NCI-H510A treated with DMSO at 0.1 percent for 48 hours (cell line): ENCODE data around the gene RFX8.
"Not testable (repeated sequence)": the region's sequence is repeated elsewhere in the genome, so short reads cannot be mapped to it uniquely, and the experiment has no call there.

ENCODE experiments used
- DNase-seq: peaks from one replicate; lab custom pipeline; 2025; lab: John Stamatoyannopoulos, UW

Gene RFX8

DNA sequence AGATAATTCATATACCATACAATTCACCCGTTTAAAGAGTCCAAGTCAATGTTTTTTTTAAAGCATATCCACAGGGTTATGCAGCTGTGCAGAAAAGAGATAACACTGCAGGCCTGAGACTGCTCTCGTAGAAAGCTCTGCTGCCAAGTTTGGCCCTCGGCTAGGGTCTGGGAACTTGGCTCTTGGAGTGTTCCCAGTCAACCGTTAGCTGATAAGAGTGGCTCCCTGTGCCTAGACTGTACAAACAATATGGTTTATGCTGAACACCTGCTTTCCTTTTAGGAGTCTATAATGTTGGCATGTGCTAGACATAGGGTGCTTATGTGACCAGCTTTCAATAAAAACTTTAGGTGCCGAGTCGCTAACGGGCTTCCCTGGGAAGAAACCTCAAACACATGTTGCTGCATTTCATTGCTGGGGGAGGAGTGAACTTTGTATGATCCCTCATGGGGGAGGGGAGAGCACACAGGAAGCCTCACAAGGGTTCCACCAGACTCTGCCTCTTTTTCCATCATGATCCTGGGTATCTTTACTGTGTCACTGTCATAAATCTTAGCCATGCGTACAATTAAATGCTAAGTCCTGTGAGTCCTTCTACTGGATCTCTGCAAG is 34.7 kb downstream of the RFX8 start:
- peak; percentile 45 for DNase-seq

DNA sequence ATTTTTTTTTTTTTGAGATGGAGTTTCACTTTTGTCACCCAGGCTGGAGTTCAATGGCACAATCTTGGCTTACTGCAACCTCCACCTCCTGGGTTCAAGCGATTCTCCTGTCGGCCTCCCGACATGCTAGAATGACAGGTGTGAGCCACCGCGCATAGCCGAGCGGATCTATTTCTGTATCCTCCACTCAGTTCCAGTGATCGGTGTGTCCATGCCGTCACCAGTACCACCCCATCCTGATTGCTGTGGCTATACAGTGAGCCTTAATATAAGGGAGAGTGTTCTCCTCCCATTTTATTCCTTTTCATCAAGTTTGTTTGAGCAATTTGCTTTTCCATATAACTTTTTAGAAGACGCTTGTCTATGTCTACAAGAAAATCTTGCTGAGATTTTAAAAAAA is 35.2 kb downstream of the RFX8 start:
- no peak for DNase-seq

DNA sequence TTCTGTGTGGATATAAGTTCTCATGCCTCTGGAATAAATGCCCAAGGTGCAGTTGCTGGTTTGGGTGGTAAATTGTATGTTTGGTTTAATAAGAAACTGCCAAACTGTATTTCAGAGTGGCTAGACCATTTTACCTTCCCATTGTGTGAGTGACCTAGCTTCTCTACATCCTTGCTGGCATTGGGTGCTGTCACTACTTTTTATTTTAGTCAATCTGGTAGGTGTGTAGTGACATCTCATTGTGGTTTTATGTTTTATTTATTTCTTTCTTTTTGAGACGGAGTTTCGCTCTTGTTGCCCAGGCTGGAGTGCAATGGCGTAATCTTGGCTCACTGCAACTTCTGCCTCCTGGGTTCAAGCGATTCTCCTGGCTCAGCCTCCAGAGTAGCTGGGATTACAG is 36.4 kb downstream of the RFX8 start:
- not testable (repeated sequence) for DNase-seq

DNA sequence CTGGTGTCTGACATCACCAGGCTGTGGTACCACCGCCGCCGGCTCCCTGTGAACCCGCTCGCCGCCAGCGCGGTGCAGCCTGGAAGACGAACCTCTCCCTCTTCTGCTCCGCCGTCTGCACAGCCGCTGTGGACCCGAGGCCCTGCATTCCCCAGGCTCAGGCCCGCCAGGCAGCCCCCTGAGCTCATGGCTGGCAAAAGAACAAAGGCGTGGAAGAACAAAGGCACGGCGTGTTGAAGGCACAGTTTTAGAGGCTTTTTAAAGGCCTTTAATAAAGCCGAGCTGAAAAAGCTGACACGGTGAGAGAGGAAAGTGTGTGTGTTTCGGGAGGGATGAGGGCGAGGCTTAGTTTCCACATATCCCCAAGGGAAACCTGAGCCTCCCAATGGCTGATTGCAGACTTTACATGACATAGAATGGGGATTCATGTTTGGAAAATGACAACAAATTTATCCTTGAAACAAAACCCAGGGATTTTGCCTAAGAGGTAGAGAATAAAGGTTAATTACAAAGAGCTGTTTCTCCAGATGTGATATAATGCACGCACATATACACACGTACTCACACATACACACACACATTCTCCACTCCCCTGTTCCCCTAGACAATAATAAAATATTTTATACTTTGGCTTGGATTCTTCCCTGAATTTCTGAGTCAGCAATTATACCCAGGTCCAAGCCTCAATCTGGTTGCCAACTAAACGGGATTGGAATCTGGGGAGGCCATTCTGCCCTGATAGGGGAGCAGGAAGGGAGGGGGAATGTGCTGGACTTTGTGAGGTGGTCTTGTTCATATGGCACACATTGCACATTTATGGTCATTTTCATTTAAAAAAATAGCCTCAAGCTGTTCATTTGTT is 39.7 kb downstream of the RFX8 start:
- DNase-seq = no peak

DNA sequence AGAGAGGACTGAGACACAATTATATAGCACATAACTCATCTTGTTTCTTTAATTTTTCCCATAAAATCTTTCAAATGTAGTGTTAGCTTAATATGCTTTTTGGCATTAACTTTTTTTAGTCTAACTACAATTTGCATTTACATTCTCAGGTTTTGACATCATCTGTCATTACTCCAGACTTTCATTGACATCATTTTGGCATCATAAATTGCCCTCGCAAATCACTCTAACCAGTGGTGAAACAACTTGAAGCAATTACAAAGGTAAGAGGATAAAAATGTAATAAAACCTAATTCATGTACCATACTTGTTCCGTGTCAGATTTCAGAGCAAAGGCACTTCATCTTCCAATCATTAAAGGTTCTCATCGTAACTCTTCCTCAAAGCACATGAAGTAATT is 41.4 kb downstream of the RFX8 start:
- no peak for DNase-seq

DNA sequence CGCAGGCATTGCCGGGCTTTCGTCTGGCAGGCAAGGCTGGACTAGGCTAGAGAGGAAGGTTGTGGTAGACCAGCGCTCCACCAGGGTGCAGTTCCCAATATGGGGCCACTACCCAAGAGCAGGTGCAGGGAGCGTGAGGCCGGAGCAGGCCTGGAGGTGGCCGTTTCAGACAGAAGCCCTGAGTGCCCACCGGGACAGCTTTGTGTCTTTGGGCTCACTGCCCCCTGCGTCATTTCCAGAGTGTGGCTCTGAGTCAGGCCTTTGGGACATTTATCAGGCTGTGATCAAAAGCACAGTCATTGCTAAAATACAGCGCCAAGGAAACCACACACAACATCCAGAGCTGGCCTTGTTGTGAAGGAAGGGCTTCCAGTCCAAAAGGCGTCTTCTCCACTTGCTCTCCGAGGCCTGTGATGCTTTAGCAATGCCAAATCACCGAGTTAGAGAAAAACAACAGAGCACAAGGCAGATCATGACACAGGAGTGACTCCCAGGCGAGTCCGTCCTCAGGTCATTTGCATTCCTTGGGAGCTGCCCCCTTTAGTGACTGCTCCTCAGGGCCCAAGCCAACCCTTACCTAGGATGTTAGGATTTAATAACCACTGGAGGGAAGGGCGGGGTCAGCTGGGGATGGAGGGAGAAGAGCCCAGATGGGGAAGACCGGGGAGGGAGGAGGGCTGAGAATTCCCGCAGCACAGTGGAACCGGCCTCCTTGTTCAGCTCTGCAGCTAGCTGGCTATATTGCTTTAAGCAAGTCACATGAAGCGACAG is 42.3 kb downstream of the RFX8 start:
- no peak for DNase-seq

DNA sequence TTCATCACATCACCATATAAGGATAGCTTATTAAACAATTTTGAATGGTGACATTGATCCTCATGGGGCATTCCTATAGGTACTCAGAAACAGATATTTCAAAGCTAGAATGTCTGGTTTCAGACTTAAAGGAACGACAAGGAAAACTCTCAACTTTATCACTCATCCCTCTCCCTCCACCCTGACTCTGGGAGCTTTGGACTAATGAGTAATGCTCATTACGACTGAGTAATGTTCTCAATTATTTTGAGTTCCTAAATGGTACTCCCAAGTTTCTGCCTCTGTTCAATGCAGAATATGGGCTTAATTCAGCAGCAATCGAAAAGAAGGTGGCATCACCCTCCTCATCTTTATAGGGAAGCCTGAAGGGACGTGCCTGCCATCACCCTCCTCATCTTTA is 43.4 kb downstream of the RFX8 start:
- DNase-seq = no peak

DNA sequence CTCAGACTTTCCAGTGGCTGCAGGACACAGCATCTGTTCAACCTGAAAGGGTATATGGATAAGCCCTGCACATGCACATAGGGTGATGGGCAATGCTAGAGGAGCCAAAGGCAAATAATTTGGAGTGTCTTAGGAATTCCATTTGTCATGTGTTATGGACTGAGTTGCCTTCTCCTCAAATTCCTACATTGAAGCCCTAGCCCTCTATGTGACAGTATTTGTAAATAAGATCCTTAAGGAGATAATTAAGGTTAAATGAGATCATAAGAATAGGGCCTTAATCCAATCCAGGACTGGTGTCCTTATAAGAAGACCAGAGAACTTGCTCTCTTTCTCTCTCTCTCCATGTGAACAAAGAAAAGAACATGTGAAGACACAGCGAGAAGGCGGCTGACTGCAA is 44.8 kb downstream of the RFX8 start:
- DNase-seq = no peak

DNA sequence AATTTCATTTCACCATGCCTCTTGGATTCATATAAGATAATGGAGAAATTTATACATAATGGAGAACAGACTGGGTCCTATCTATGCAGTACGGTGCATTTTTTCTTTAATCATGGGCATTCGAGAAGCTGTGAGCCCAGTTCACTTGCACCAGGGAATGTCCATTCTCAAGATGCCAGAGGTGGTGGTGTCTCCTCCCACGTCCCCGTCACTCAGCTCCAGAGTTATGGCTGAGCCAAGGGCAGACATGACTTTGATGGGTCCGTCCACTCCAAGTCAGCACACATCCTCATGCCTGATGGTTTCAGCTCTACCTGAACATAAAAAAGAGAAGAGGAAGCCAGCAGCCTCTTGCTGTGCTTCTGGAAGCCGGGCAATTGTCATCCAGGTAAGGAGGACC is 45.5 kb downstream of the RFX8 start:
- no peak for DNase-seq

DNA sequence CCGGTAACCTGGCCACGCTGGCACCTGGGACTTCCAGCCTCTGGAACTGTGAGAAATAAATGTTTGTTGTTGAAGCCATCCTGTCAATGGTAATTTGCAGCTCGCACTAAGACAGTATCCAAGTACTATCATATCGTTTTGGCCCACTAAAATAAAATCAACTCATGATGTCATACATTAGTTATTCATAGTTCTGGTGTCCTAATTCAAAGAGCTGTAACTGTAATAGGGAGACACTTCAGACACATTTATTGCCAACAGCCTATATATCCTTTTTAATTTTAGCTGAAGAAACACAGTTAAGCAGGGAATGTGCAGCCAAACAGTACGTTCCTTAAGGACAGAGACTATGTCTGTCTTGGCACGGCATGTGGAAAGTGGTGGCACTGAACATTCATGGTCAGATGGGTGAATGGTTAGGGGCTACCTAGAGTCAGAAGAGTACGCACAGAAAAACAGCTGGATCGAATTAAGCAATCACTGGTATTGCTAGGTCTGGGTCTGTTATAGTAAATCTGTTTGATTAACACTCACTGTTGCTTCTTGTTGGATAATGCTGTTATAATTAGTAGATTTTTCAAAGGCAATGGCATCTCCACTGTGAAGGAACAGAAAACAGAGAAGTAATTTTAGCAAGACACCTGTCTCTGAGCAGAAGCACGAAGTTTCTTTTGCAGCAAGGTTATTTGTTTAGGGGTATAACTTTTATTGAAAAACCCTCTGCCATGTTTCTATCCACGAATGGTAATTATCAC is 46.3 kb downstream of the RFX8 start:
- DNase-seq = no peak

DNA sequence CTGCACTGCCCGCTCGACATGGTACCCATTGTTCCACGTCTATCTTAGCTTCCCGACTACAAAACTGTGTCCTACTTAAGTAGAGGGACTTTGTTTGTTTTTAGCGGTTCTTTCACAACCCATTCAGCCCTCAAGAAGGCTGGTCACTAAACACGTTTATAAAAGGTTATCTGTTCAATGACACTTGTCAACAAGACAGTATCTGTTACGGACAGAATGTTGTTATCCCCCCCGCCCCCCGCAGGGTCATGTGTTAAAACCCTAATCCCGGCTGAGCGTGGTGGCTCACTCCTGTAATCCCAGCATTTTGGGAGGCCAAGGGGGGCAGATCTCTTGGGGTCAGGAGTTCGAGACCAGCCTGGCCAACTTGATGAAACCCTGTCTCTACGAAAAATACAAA is 47.2 kb downstream of the RFX8 start:
- no peak for DNase-seq

DNA sequence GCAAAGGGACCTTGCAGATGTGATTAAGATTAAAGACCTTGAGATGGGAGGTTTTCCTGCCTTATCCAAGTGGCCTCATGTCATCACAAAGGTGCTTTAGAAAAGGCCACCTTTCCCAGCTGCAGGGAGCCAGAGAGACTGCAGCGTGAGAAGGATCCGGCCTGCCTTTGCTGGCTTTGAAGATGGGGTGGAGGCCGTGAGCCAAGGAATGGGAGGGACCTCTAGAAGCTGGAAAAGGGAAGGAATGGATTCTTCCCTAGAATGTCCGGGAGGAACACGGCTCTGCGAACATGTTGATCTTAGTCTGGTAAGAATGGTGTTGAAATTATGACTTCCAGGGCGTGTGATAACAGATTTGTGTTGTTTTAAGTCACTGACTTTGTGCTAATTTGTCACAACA is 47.7 kb downstream of the RFX8 start:
- DNase-seq = no peak

DNA sequence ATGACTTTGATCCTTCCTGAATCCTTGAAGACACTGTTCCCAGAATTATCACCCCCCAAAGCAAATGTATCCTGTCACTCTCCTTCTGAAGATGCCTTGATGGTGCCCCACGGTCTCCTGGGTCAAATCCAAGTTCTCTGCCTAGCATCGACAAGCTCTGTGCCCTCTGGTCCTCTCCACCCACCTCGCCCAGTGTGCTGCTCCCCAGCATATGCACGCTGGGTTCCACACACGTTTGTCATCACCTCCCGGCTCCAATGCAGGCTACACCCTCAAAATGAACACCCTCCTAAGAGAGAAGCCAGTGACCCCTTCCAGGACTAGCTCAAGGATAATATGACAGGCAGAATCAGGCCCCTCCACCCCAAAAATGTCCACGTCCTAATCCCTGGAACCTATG is 48.1 kb downstream of the RFX8 start:
- no peak for DNase-seq

DNA sequence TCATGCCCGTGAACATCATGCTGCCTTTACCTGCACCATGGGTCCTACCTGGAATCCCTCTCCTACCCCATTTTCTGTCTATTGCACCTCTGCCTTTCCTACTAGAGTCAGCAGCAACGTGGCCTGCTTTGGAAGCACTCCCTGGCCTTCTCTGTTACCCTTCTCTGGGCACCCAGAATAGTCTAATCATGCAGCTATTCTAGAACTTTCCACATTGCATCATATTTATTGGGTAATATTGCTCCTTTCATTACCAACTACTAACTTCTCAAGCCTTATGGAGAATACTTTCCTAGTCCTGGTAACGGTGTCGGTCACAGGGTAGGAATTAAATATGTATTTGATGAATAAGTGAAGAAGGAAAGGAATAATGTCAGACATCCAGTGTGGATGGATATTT is 54.3 kb downstream of the RFX8 start:
- DNase-seq = no peak

DNA sequence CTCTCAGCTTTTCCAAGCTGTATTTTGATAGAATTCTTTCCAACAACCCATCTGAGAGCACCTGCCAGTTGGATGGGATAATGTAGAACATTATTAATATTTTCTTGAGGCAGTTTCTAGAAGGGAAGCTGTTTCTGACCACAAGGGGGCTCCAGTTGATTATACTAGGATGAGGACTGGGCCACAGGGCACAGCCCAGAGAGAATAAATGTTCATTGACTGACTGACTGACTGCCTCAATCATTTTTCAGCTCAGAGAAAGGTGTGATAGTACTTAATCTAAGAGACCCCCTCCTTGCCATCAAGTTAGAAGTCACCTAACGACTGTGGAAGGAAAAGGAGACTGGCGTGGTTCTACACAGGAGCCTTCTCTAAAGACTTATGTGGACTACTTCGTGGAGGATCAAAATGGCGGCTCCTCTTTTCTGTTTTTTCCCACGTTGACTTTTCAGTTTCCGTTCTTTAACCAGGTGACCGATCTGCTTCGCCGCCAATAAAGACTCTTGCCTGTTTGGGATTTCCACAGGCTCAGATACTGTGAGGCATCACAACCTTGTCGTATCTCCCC is 55.7 kb downstream of the RFX8 start:
- peak; percentile 70 for DNase-seq

DNA sequence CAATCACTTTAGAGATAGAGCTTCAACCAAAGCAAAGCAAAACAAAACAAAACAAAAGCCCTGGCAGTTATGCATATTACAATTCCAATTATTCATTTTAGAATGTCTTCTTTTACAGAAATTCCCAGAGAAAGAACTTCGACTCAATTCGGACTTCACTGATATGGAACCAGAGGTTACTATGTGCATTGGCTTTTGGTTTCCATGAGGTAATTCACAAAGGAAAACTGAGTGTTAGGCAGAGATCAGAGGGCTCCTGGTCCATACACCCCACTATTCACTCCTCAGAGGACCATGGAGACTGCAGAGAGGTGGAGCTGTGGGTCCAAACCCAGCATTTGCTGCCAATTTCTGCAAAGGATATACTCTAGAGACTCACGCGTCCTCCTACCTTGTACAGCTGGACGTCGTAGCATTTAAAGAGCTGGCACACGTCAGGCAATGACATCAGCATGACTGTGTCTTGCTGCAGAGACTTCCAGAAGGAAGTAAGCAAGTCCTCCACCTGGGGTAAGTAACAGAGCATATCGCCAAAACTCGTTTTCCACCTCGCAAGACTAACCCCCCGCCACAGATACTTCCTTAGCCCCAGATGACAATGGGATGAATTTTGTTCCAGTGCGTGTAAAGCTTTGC is 56.3 kb downstream of the RFX8 start:
- no peak for DNase-seq

DNA sequence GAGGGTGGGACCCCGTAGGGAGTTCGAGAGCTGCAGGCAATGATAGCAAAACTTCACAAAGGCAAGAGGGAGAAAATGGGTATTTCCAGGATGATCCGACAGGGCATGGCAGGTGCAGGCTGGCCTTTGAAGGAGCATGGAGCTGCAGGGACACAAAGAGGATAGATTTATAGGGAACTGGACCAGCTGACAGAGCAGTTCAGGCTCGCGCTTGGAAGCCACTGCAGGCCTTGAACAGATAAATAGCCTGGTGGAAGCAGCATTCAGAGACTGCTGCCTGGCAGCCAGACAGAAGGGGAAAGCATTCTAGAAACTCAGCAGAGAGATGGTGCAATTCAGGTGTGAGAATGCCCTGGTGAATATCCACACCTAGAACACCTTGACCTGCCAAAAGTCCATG is 58.3 kb downstream of the RFX8 start:
- no peak for DNase-seq

DNA sequence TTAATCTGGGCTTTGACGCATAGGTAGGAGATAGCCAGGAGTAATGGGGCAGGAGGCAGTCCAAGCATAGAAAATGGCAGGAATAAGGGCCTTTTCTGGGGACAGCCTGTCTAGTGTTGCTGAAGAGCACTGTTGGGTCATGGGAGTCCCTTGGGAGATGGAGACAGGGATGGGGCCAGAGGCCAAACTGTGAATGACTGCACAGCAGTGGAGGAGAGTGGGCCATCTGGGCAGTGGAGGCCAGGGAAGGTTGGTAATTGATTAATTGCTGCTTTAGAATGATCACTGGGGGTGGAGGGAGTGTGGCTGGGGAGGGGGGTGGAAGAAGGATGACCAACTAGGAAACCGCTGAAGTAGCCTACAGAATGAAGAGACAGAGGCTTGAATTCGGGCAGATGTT is 59.0 kb downstream of the RFX8 start:
- no peak for DNase-seq

DNA sequence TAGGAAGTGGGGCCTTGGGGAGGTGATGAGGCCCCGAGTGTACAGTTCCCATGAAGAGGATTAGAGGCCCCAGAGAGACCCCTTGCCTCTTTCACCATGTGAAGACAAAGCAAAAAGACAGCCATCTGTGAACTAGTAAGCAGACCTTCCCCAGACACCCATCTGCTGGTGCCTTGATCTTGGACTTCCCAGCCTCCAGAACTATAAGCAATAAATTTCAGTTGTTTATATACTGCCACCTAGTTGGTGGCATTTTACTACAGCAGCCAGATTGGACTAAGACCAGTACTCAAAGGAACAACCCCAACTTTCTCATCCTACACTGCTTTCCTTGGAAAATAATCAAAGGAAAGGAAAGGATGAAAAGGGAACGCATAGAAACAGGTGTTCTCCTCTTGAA is 59.7 kb downstream of the RFX8 start:
- no peak for DNase-seq

DNA sequence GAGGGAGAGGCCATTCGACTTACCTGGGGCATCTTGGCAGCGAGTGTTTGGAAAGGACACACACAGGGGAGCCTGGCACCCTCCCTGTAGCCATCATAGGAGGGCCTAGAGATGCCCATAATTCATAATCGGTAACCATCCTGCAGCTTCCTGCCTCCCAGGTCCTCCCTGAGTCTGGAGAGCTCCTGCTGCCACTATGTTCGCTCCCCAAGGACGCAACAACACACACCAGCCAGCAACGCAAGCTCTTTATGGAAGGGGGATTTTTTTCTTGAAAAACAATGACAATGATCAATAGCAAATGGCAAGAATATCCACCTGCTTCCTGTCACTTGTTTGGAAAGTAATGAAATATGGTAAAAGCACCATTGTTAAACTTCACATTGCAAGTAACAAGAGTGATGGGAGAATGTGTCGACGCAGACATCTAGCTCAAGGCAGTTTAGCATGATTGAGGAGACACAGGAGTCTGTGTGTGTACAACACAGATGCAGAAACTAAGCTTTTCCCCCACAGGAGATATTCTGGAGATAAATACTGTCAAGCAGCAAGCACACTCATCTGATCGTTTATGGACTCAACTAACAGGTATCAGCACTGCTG is 62.7 kb downstream of the RFX8 start:
- no peak for DNase-seq

DNA sequence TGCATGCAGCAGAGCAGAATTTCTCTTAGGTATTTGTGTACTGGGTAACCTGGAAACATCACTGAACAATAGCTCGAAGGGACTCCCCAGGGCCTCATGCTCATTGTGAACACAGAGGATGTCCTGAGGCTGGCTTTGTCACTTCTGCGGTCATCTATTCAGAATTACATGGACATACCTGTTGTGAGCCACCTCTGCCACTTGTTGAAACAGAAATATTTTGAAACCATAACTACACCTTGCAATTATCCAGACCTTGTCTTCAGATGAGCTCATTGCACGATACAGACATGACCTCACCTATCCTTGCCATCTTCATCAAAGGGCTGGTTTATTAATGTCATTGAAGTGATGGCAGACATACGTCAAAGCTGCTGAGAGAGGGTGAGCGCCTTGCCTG is 64.2 kb downstream of the RFX8 start:
- no peak for DNase-seq
